ENCODE measurements around the gene OR5AC2.

- TF ChIP-seq FOXA1 (IDR thresholded peaks at IDR 0.05) (no peak), NFRKB (IDR thresholded peaks at IDR 0.05) (no peak), FOXM1 (IDR thresholded peaks at IDR 0.05; ENCODE audit: borderline replicate concordance) (no peak), L3MBTL2 (conservative IDR thresholded peaks at IDR 0.05) (no peak), BHLHE40 (IDR thresholded peaks at IDR 0.05; ENCODE audit: borderline replicate concordance) (no peak), SUZ12 (IDR thresholded peaks at IDR 0.05) (no peak)
These were observed 37.7 kb upstream of the OR5AC2 start for GRCh38 chr3:98049271-98049670.
